Large intestine (tissue), 3 donors: Measurements from ENCODE around the gene TDRD5. TPM values are rescaled to one million over a fixed set of nuclear protein-coding genes. Genes with fewer than 3 reads are reported as not detected.
A peak's percentile ranks its signal among the peaks of the same experiment; 100 is the strongest.

Source experiments
- DNase-seq, 2 donors: peaks; one replicate each; pipeline versions ENCODE4 v3.0.0 to v3.0.0-alpha.2; 2013
- H3K27ac ChIP-seq: one replicate; pipeline ENCODE4 v1.5.1; 2013; ENCODE audit warnings: low read length
- H3K27me3 ChIP-seq: 2 replicates; pipeline ENCODE4 v1.6.1; 2013; ENCODE audit warnings: low read length; ENCODE audit not compliant: control insufficient read depth, insufficient read depth
- H3K36me3 ChIP-seq: 2 replicates; pipeline ENCODE4 v1.6.1; 2013; ENCODE audit warnings: low read length; ENCODE audit not compliant: control insufficient read depth, insufficient read depth
- H3K4me1 ChIP-seq: one replicate; pipeline ENCODE4 v1.6.1; 2013; ENCODE audit warnings: low read length; ENCODE audit not compliant: control insufficient read depth, insufficient read depth
- H3K4me3 ChIP-seq: one replicate; pipeline ENCODE4 v1.5.1; 2013; ENCODE audit warnings: low read length
- H3K9me3 ChIP-seq: one replicate; pipeline ENCODE4 v1.6.1; 2013; ENCODE audit warnings: mild to moderate bottlenecking, low read depth, low read length, moderate library complexity; ENCODE audit not compliant: control insufficient read depth
- WGBS: methylation state at CpG from one replicate; pipeline ENCODE4 v1.1.5; 2013; ENCODE audit warnings: low lambda C conversion rate; ENCODE audit not compliant: insufficient coverage; 5-methylcytosine and 5-hydroxymethylcytosine counted together
- polyA plus RNA-seq: library from polyadenylated mRNA; unstranded; fragments of 120-200 nt; gene quantifications from one replicate; pipeline ENCODE4 v1.2.1, GENCODE V29; 2013

The TDRD5 gene
- polyA plus RNA-seq, 1 donor: 0.40 TPM

- Histone ChIP-seq H3K27ac (no peak overlapping the region), H3K36me3 (no peaks in the 10 kb centered on the region), H3K27me3 (no peaks in the 10 kb centered on the region), H3K9me3 (no peaks in the 10 kb centered on the region), H3K4me3 (no peak overlapping the region), H3K4me1 (no peaks in the 10 kb centered on the region)
- DNase-seq: peak; percentile 43
- 0% methylated on average over 3 of the region's 3 CpGs for WGBS
These were observed 114.8 kb downstream of the TDRD5 start for GRCh38 chr1:179706339-179706941.

DNA sequence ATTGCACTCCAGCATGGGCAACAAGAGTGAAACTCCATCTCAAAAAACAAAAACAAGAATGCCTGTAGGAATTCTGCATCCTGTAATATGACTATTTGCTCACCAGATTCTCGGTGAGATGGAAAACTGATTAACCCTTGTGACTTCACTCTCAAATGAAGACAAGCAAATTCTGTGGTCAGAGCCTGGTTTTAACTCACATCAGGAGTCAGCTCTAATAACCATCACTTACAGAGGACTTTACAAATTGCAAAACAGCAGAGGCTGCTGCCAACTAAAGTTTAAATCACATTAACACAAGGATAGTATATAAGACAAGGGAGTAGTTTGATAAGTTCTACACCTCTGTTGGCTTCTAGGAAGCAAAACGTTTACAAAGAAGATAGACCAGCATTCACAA lies 115.8 kb downstream of the TDRD5 start:
- 18% methylated on average over 2 of the region's 2 CpGs for WGBS

GRCh38 chr1:179708434-179709195 lies 117.0 kb downstream of the TDRD5 start:
- no peaks in the 10 kb centered on the region for H3K36me3 ChIP-seq
- 97% methylated on average over 3 of the region's 6 CpGs for WGBS
- no peak overlapping the region for H3K27ac ChIP-seq

More for the DNA sequence above, 115.8 kb downstream of the TDRD5 start:
- no peaks in the 10 kb centered on the region for H3K27me3 ChIP-seq
- H3K27ac ChIP-seq: no peak overlapping the region
- no peaks in the 10 kb centered on the region for H3K9me3 ChIP-seq
- H3K4me1 ChIP-seq: no peaks in the 10 kb centered on the region
- H3K36me3 ChIP-seq: no peaks in the 10 kb centered on the region
- no peak for DNase-seq
- H3K4me3 ChIP-seq: no peak overlapping the region

DNA sequence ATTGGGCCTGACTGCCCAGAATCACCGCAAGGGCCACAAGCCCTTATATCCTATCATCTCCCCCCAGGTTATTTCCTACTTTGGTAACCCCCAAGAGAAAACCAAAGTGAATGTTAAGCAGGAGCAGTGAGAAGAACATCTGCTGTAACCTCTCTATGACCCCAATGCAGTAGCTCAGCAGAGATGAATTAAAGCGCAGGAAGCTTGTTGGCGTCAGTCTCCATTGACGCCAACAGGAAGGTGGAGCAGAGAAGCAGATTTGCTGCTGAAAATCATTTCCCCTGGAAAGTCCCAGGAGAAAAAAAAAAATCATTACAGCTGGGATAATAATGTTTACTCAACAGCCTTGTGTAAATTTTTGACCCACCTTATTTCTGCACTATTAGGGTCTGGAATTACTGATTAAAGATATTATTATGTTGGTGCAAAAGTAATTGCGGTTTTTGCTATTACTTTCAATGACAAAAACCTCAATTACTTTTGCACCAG lies 118.3 kb downstream of the TDRD5 start:
- Histone ChIP-seq H3K4me1 (no peaks in the 10 kb centered on the region), H3K9me3 (peaks cover 6% of the 10 kb centered on the region), H3K36me3 (no peaks in the 10 kb centered on the region), H3K27me3 (no peaks in the 10 kb centered on the region), H3K27ac (peak overlapping the region; percentile 20), H3K4me3 (no peak overlapping the region)
- DNase-seq: peak; percentile 64 to 70
- WGBS: no CpG with 5 or more reads among the region's 5 CpGs

More at GRCh38 chr1:179708434-179709195, 117.0 kb downstream of the TDRD5 start:
- no peak for DNase-seq
- no peaks in the 10 kb centered on the region for H3K9me3 ChIP-seq
- H3K27me3 ChIP-seq: no peaks in the 10 kb centered on the region
- no peaks in the 10 kb centered on the region for H3K4me1 ChIP-seq
- no peak overlapping the region for H3K4me3 ChIP-seq

- no peak overlapping the region for H3K4me3 ChIP-seq
- H3K27me3 ChIP-seq: no peaks in the 10 kb centered on the region
- H3K9me3 ChIP-seq: peaks cover 6% of the 10 kb centered on the region
- no peaks in the 10 kb centered on the region for H3K36me3 ChIP-seq
- DNase-seq: no peak
- WGBS: 100% methylated on average over 1 of the region's 1 CpG
- H3K27ac ChIP-seq: no peak overlapping the region
- H3K4me1 ChIP-seq: no peaks in the 10 kb centered on the region
These were observed 122.5 kb downstream of the TDRD5 start for GRCh38 chr1:179714159-179714558.

DNA sequence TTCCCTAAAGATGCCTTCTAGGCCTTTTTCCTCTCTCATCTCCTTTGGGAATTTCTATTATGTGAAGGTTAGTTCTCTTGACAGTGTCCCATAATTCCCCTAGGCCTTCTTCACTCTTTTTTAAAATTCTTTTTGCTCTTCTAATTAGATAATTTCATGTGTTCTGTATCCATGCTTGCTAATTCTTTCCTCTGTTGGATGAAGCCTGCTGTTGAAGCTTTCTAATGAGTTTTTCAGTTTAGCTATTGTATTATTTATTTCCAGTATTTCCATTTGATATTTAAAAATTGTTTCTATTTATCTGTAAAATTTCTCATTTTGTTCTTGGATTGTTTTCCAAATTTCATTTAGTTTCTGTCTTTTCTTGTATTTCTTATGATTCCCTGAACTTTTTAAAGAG lies 123.0 kb downstream of the TDRD5 start:
- H3K36me3 ChIP-seq: no peaks in the 10 kb centered on the region
- H3K4me3 ChIP-seq: no peak overlapping the region
- DNase-seq: no peak
- no peak overlapping the region for H3K27ac ChIP-seq
- no peaks in the 10 kb centered on the region for H3K4me1 ChIP-seq
- peaks cover 6% of the 10 kb centered on the region for H3K9me3 ChIP-seq
- H3K27me3 ChIP-seq: no peaks in the 10 kb centered on the region

DNA sequence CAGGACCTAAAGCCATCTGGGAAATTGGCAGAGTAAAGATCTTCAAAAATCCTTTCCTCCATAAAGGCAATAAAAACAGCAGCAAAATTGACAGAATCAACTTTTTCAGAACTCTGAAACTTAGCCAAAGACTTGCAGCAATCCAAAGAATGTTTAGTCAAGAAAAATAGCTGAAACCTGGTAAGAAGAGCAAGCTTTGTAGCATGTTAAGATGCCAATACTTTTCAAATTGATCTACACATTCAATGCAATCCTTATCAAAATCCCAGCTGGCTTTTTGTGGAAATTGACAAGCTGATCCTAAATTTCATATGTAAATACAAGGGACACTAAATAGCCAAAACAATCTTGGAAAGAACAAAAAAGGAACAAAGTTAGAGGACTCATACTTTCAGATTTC lies 127.6 kb downstream of the TDRD5 start:
- Histone ChIP-seq H3K27me3 (no peaks in the 10 kb centered on the region), H3K9me3 (peaks cover 6% of the 10 kb centered on the region), H3K4me1 (no peaks in the 10 kb centered on the region), H3K4me3 (no peak overlapping the region), H3K36me3 (no peaks in the 10 kb centered on the region), H3K27ac (no peak overlapping the region)
- no peak for DNase-seq

DNA sequence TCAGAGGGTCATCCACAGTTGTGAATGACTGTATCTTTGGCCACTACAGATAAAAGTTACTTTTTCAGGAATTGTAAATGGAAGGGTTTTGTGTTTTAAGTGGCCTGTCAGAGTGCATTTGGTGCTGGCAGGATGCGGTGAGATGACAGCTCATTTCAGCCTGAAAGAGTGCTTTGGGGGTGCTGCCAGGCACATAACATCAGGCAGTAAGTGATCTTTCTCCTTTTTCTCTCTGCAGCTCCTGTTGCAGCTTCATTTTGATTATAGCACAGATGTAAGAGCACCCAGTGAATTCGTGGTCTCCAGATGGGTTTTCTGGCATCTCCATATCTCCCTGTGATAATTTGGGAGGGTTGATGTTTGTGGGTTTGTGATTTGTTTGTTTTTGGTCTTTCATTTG lies 136.6 kb downstream of the TDRD5 start:
- Histone ChIP-seq H3K4me3 (no peak overlapping the region), H3K36me3 (no peaks in the 10 kb centered on the region), H3K27me3 (peaks cover 24% of the 10 kb centered on the region), H3K9me3 (no peaks in the 10 kb centered on the region), H3K27ac (no peak overlapping the region), H3K4me1 (no peaks in the 10 kb centered on the region)
- no peak for DNase-seq
- WGBS: 100% methylated on average over 1 of the region's 2 CpGs

DNA sequence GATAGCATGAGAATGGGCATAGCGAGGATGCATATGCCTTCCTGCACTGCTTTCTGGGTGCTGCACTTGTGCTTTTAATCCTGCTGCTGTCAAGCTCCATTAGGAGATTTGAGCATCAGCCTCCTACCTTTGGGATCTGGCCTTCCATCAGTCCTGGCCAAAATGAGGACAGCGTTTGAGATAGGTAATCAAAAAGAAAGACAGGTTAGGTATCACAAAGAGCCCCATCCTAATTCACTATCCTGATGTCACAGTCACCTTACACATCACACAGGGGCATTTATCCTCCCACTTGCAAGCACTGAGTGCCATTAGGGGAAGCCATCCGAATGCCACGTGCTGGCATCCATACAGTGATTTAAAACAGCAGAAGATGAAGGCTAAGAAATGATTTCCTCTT lies 138.2 kb downstream of the TDRD5 start:
- no CpG with 5 or more reads among the region's 4 CpGs for WGBS

GRCh38 chr1:179731643-179732042 lies 140.0 kb downstream of the TDRD5 start:
- Histone ChIP-seq H3K36me3 (no peaks in the 10 kb centered on the region), H3K27ac (no peak overlapping the region), H3K4me1 (no peaks in the 10 kb centered on the region), H3K9me3 (no peaks in the 10 kb centered on the region), H3K4me3 (no peak overlapping the region), H3K27me3 (peaks cover 17% of the 10 kb centered on the region)
- DNase-seq: no peak
- 40% methylated on average over 1 of the region's 4 CpGs for WGBS

More for the DNA sequence above, 138.2 kb downstream of the TDRD5 start:
- Histone ChIP-seq H3K27me3 (peaks cover 24% of the 10 kb centered on the region), H3K4me3 (no peak overlapping the region), H3K36me3 (no peaks in the 10 kb centered on the region), H3K4me1 (no peaks in the 10 kb centered on the region), H3K9me3 (no peaks in the 10 kb centered on the region), H3K27ac (no peak overlapping the region)
- no peak for DNase-seq
